PFSK-1 (cell line): ENCODE measurements around the gene ALOX15B.

Experiments used
- FOXP2 ChIP-seq: optimal IDR thresholded peaks from 2 replicates; pipeline ENCODE3; 2011; ENCODE audit warnings: borderline replicate concordance, control low read depth, inconsistent platforms; ENCODE audit not compliant: insufficient read depth; ENCODE audit errors: extremely low read length, extremely low read depth
- POLR2AphosphoS5 ChIP-seq: IDR thresholded peaks from 2 replicates; pipeline ENCODE4 v1.6.1; 2012; ENCODE audit warnings: low read depth, mild to moderate bottlenecking, control low read depth, low read length, moderate library complexity
- SIN3A ChIP-seq: IDR thresholded peaks from 2 replicates; pipeline ENCODE4 v1.6.1; 2012; ENCODE audit warnings: mild to moderate bottlenecking, low read length, moderate library complexity, borderline replicate concordance; ENCODE audit not compliant: insufficient read depth
- TAF1 ChIP-seq: IDR thresholded peaks from 2 replicates; pipeline ENCODE4 v1.6.1; 2012; ENCODE audit warnings: low read length, control low read depth, borderline replicate concordance; ENCODE audit not compliant: insufficient read depth
- TF ChIP-seq, protein P1 (sequence below), 2 experiments: IDR thresholded peaks; 2 replicates each; pipeline versions ENCODE4 v1.6.1 to v1.8.0; 2011 to 2012; ENCODE audit warnings: low read depth in 2 of 2, low read length in 2 of 2, control low read depth in 1 of 2, inconsistent platforms in 1 of 2, mild to moderate bottlenecking in 1 of 2, moderate library complexity in 1 of 2; ENCODE audit not compliant: insufficient read depth in 1 of 2

Gene ALOX15B

DNA sequence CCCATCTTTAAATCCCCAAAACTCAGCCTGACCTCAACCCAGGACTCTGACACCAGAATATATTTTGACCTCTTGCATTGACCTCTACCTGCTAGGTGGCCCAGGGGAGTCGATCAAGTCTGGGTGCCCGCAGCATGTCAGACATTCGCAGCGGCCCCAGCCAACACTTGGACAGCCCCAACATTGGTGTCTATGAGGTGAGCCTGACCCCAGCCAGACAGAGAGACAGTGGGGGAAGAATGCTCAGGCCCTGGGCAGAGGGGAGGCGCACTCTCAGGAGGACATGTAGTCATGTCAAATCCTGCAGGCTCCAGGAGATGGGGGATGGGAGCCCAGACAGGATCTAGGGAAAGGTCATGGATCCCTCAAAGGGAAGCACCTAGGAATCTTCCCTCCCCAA is 31.0 kb upstream of the ALOX15B start:
- TF ChIP-seq, protein P1, sequence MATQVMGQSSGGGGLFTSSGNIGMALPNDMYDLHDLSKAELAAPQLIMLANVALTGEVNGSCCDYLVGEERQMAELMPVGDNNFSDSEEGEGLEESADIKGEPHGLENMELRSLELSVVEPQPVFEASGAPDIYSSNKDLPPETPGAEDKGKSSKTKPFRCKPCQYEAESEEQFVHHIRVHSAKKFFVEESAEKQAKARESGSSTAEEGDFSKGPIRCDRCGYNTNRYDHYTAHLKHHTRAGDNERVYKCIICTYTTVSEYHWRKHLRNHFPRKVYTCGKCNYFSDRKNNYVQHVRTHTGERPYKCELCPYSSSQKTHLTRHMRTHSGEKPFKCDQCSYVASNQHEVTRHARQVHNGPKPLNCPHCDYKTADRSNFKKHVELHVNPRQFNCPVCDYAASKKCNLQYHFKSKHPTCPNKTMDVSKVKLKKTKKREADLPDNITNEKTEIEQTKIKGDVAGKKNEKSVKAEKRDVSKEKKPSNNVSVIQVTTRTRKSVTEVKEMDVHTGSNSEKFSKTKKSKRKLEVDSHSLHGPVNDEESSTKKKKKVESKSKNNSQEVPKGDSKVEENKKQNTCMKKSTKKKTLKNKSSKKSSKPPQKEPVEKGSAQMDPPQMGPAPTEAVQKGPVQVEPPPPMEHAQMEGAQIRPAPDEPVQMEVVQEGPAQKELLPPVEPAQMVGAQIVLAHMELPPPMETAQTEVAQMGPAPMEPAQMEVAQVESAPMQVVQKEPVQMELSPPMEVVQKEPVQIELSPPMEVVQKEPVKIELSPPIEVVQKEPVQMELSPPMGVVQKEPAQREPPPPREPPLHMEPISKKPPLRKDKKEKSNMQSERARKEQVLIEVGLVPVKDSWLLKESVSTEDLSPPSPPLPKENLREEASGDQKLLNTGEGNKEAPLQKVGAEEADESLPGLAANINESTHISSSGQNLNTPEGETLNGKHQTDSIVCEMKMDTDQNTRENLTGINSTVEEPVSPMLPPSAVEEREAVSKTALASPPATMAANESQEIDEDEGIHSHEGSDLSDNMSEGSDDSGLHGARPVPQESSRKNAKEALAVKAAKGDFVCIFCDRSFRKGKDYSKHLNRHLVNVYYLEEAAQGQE (IDR thresholded peaks at IDR 0.05; ENCODE audit: insufficient read depth in 1 of 2, low read depth in 2 of 2, low read length in 2 of 2) = no peak
- TF ChIP-seq FOXP2 = no peak
- TF ChIP-seq TAF1 = no peak
- TF ChIP-seq SIN3A = no peak
- TF ChIP-seq POLR2AphosphoS5 = no peak

GRCh38 chr17:8012045-8012580 is 26.7 kb upstream of the ALOX15B start:
- TF ChIP-seq SIN3A (no peak), TAF1 (no peak), POLR2AphosphoS5 (no peak), FOXP2 (no peak)
- TF ChIP-seq, protein P1 (IDR thresholded peaks at IDR 0.05; ENCODE audit: insufficient read depth in 1 of 2, low read depth in 2 of 2, low read length in 2 of 2) = no peak

DNA sequence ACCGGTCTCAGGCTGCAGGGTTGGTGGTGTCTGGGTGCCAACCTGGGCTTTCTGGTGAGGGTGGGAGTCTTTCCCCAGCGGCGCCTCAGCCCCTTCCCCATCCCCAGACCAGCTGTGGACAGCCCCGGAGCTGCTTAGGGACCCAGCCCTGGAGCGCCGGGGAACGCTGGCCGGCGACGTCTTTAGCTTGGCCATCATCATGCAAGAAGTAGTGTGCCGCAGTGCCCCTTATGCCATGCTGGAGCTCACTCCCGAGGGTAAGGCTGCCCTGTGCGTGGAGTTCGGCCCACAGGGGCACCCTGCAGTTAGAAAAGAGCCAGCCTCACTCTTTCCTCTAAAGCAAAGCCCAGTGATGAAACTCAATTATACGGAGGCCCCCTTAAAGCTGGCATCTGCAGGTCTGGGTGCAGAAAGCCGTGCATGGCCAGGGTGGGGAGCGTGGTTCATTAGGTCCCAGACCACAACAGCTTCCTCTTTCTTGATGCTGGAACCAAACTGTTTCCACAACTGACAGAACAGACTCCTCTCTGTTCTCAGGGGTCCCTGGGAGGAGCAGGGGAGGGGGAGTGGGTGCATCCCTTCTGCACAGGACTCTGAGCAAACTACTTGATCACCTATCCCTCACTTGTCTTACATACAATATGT is 25.7 kb upstream of the ALOX15B start:
- no peak for TF ChIP-seq TAF1
- TF ChIP-seq, protein P1 (IDR thresholded peaks at IDR 0.05; ENCODE audit: insufficient read depth in 1 of 2, low read depth in 2 of 2, low read length in 2 of 2) = no peak
- no peak for TF ChIP-seq SIN3A
- TF ChIP-seq POLR2AphosphoS5 = no peak
- TF ChIP-seq FOXP2 = no peak

DNA sequence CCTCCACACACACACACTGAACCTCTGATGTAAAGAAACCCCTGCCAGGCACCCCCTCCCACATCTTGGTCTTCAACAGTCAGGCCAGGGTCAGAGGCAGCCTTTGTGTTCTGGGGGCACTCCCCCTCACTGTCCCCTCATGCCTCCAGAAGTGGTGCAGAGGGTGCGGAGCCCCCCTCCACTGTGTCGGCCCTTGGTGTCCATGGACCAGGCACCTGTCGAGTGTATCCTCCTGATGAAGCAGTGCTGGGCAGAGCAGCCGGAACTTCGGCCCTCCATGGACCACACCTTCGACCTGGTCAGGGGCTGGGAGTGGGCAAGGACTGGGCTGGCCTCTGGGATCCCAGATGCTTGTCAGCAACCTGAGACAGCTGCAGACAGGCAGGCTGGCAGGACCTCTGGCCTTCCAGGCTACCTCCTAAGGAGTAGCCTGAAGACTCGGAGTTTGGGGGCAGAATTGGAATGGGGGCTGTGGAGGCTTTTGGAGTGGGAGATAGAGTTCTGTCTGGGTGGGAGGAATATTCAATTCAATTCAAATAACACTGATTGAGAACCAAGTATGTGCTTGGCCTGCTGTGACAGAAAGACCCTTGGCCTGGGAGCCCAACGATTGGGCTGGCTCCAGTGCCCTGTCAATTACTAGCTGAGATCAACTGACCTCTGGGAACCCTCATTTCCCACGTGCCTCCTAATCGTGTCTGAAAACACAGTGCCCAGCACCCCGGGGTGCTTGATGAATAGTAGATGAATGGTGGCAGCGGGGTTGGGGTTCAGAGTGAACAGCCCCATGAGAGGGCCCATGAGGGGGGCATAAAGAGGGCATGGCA is 24.9 kb upstream of the ALOX15B start:
- TF ChIP-seq FOXP2 (no peak), POLR2AphosphoS5 (no peak), SIN3A (no peak), TAF1 (no peak)
- TF ChIP-seq, protein P1 (IDR thresholded peaks at IDR 0.05; ENCODE audit: insufficient read depth in 1 of 2, low read depth in 2 of 2, low read length in 2 of 2) = no peak
